ENCODE results near the gene SNUPN.

The SNUPN gene

DNA sequence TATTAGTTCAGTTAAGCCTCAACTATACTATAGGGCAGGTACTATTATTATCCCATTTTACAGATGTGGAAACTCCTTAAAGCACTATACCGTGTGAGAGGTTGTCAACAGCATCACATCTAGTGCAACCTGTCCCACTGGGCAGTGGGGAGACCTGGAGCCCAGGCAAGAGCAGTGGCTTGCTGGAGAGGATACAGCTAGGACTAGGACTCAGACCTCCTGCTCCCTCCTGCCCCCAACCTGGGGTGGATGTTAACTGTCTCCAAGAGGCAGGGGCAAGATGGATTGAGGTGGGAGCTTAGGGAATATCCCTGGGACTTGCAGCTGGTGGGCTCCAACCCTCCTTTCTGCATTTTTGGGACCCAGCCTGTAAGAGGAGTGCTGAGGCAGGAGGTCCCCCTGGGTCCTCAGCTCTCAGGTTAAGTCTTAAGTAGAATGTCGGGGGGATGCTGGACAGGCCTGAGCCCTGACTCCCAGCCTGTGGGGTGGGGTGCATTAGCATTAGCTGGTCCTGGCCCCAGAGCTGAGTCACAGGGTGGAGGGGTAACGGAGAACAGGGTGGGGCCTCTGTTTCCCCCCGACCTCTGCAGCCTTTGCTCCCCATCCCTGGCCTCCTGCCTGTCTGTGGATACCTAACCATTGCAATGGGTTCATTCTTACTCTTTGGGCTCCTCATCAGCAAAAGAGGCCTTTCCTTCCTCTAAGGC, 28.8 kb upstream of the SNUPN start:
- no peak for DNase-seq (ENCODE audit: low read depth)

DNA sequence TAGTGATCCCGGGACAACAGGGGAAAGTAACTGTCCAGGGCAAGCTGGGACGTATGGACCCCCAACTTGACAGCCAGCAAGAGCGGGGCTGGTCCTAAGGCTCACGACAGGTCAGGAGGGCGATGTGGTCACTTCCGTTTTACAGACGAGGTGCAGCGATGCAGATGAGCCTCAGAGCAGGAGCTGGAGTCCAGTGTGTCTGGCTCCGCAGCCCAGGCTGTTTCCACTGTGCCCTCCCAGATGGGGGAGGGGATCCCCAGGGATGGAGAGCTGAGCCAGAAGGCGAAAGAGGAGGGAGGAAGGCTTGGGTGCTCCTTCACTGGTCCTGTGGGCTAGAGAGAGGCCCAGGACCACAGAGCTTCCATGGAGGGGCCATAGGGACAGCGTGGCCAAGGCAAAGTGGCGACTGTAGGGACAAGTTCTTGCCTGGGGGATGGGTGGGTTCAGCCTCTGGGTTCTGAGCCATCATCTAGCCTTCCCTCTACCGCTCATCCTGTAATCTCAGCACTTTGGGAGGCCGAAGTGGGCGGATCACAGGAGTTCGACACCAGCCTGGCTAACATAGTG, 27.9 kb upstream of the SNUPN start:
- no peak for DNase-seq (ENCODE audit: low read depth)

DNA sequence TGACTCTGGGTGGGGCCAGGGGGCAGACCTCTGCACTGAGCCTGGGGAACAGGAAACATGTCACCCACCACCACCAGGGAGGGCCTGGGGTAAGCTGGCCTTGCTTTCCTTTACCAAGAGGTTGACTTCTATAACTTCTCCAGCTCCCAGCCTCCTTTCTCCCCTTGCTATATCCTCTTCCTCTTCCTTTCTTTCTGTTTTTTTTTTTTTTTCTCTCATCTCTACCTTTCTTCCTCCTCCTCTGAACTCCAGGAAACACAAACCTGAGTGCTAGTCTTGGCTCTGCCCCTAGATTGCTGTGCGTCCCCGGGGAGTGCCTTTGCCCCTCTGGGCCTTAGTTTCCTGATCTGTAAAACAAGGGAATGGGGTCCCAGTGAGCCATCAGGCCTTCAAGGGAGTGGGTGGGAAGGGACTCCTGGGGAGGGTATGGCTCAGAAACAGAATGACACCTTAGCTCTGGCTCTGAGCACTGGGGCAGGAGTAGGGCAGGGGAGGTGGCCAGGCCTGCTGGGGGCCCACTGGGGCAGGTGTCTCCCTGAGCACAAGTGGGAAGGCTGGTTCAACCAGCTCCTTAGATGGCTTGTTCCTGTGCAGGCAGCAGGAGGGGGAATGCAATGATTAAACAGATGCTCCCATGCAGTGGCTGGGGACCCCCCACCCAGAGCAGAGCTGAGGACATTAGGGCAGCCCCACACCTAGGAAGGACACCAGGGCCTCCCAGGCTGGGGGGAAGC, 26.5 kb upstream of the SNUPN start:
- DNase-seq (ENCODE audit: low read depth), result no peak

DNA sequence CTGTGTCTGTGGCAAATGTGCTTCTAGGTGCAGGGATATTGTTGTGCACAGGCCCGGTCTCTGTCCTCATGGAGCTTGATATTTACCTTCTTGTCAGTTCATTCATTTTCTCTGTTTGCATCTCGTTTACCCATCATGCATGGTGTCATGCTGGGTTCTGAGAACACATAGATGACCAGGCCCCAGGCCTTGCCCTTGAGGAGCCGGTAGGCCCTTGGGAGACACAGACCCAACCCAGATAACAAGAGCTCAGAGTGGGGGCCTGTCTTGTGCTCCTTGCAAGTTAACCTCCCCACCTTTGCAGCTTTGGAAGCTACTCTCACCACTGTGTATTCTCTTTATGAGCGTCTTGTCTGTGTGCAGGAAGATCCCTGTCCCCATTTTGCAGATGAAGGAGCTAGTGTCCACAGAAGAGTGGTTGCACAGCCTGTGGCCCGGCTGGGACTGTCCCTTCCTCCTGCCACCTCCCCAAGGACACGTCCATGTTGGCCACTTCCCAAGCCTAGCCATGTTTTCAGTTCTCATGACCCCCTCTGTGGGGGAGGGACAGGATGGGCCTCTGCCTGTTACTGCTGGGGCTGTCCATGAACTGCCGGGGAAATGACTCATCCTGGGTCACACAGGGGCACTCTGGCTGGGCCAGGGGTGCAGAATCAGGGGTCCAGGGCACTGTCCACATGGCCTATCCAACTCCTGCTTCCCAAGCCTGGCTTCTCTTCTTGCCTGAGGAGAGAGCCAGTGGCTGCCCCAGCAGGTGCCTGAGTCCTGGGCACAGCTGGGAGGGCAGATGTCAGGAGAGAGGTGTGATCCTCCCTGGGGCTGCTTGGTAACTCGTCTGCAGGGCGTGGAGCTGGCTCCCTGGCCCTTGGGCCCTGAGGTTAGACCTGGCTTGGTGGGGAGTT, 25.6 kb upstream of the SNUPN start:
- peak; percentile 74 for DNase-seq (ENCODE audit: low read depth)

DNA sequence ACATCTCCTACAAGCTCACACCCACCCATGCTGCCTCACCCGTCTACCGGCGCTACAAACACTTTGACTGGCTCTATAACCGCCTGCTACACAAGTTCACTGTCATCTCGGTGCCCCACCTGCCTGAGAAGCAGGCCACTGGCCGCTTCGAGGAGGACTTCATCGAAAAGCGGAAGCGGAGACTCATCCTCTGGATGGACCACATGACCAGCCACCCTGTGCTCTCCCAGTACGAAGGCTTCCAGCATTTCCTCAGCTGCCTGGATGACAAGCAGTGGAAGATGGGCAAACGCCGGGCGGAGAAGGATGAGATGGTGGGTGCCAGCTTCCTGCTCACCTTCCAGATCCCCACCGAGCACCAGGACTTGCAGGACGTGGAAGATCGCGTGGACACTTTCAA, 24.3 kb upstream of the SNUPN start:
- no peak for DNase-seq (ENCODE audit: low read depth)

DNA sequence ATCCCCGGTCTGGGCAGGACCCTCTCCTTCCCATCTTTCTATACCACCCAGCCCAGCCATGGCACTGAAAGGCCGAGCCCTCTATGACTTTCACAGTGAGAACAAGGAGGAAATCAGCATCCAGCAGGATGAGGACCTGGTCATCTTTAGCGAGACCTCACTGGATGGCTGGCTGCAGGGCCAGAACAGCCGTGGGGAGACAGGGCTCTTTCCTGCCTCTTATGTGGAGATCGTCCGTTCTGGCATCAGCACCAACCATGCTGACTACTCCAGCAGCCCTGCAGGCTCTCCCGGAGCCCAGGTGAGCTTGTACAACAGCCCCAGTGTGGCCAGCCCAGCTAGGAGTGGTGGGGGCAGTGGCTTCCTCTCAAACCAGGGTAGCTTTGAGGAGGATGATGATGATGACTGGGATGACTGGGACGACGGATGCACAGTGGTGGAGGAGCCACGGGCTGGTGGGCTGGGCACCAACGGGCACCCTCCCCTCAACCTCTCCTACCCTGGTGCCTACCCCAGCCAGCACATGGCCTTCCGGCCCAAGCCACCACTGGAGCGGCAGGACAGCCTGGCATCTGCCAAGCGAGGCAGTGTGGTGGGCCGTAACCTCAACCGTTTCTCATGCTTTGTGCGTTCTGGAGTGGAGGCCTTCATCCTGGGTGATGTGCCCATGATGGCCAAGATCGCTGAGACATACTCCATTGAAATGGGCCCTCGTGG, 23.7 kb upstream of the SNUPN start:
- no peak for DNase-seq (ENCODE audit: low read depth)

DNA sequence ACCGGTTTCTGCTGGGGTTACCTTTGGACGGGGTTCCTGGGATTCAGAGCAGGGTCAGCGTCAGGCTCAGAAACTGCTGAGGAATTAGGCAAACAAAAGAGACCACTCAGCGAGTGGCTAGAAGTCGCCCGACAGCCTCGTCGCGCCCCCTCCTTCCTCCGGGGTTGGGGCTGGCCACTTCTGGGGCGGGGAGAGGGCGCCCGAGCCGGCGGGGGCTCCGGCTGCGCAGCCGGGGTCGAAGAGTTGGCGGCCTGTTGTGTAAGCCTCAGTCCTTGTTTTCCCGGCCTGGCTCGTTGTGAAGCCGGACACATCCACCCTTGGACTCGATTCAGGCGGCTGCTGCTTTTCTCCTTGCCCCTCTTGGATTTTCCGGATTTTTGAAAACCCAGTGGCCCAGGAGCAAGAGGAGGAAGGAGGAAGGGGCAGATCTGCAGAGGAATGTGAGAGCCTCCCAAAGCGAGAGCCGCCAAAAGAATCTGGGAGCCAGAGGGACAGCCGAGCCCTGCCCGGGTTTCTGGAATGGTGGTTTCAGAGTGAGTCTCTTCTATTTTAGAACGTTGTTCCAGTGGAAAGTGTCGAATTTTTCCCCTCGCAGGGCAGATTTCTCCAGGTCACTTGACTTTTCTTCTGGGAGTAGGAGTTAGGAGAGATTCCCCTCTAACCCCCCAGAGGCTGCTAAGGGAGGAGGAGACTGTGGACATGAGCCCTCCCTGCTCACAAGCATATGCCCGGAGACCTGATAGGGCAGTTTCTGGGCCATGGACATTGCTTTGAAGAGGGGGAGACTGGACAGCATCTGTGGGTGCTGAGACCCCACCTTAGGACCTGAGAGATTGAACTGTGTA, 22.9 kb upstream of the SNUPN start:
- DNase-seq (ENCODE audit: low read depth), result peak; percentile 65

DNA sequence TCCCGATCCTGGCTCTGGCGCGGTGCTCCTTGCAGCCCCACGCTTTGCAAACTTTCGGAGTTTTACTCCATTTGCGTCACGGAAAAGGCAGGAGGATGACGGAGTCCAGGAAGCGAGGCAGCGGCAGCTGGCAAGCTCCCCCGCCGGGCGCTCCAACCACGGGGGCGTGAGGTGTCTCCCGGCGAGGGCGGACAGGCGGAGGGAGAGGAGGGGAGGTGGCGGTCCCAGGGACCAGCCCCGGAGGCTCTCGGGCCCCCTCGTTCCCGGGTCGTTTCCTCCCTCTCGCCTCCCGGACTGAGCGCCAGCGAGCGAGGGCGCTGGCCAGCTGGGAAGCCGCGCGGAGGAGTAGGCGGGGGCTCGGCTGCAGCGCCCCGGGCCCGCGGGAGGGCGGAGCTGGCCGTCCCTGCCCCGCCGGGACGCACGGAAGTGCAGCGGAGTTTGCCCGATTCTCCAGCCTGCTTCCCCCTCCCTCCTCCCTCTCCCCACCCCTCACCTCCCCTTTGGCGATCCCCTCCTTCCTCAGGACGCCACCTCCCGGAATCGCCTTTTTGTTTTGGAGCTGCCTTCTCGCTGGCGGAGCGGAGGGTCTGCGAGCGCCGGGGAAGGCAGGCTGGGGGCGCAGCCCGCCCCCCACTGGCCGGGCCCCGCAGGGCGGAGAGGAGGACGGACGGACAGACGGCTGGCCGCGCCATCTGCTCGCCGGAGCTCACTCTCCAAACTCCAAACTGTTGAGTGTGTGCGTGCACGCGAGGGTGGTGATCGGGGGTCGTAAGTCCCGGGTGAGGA, 22.0 kb upstream of the SNUPN start, which contains the start of gene SNX33:
Gene SNX33, plus strand, starts transcription at position 543 of the 786 bp plus-strand sequence. CDS start 1,191 bp downstream, outside the sequence.
- peak; percentile 90 for DNase-seq (ENCODE audit: low read depth)

DNA sequence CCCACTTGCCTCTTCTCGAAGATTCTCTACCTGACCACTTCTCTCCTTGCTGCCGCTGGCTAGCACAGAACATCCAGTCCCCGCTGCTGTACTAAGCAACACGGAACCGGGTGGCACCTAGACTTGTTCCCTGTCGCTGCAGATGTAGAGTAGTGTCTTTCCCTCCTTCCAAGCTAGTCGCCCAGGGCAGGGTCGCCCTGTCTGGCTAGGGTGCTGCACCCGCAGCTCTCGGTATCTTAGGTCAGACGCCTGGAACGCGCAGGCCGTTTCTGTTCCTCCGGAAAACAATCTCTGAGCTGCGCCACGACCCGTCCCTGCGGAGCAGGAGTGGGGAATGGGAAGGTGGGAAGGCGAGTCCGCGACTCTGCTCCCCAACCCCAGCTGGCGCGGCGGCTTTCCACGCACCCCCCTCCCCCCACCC, 21.4 kb upstream of the SNUPN start:
- DNase-seq (ENCODE audit: low read depth), result no peak

DNA sequence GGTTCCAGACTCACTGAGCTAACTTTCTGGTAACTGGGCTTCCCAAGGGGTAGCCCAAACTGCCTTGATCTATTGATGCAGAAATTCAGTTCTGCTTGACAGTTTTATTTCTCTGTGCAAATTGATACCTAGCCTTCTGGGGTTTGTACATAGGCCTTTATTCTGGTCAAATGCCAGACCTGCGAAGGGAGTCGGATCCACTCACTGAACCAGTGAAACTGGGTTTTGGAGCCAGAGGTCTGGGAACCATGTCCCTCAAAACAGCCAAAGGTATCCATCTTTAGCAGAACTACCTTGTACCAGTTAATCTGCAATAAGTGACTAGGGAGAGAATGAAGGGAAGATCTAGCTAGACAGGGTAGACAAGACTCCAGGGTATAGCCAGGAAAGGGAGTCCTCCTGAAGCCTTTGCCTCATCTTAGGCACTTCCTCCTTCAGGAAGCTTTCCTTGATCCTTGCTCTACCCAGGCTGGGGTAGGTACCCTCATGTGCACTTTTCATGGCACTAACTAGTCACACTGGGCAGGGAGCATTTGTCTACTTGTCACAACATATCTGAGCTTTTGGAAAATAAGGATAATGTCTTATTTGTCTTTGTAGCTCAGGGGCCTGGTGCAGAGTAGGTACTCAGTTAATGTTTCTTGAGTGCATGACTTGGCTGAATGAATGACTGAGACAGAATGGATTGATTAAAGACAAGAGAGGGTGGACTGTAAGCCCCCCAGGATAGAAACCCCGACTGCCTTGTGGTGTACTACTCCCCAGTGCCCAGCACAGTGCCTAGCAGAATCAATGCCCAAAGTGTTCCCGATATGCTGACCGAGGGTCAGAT, 20.8 kb upstream of the SNUPN start:
- DNase-seq (ENCODE audit: low read depth), result no peak

DNA sequence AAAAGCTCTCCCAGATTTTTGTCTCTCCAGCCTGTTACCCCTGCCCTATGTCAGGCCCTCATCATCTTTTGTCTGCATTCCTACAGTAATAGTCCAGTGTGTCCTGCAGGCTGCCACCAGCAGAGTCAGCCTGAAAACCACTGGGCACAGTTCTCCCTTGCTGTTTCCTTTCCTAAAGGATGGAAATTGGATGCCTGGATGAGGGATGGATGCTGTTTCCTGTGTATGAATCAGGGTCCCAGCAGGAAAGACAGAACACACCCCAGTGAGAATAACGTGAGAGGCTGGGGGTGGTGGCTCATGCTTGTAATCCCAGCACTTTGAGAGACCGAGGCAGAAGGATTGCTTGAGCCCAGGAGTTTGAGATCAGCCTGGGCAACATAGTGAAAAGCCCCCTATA, 18.9 kb upstream of the SNUPN start:
- DNase-seq (ENCODE audit: low read depth), result peak; percentile 62

DNA sequence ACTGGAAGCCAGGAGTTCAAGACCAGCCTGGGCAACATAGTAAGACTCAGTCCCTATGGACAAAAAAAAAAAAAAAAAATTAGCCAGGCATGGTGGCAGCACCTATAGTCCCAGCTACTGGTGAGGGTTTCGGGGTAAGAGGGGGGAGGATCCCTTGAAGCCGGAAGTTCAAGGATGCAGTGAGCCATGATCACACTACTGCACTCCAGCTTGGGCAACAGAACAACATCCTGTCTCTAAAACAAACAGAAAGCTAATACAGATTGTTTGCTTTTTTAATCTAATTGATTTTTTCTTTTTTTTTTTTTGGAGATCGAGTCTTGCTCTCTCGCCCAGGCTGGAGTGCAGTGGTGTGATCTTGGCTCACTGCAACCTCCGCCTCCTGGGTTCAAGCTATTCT, 16.1 kb upstream of the SNUPN start:
- DNase-seq (ENCODE audit: low read depth), result no peak

DNA sequence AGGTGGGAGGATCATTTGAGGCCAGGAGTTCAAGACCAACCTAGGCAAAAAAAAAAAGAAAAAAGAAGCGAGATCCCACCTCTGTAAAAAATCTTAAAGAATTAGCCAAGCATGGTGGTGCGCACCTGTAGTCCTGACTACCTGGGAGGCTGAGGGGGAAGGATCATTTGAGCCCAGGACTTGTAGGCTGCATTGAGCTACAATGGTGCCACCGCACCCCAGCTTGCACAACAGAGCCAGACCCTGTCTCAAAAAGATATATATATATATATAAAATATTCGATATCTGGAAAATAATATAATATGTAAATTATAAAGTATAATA, 15.6 kb upstream of the SNUPN start:
- no peak for DNase-seq (ENCODE audit: low read depth)

DNA sequence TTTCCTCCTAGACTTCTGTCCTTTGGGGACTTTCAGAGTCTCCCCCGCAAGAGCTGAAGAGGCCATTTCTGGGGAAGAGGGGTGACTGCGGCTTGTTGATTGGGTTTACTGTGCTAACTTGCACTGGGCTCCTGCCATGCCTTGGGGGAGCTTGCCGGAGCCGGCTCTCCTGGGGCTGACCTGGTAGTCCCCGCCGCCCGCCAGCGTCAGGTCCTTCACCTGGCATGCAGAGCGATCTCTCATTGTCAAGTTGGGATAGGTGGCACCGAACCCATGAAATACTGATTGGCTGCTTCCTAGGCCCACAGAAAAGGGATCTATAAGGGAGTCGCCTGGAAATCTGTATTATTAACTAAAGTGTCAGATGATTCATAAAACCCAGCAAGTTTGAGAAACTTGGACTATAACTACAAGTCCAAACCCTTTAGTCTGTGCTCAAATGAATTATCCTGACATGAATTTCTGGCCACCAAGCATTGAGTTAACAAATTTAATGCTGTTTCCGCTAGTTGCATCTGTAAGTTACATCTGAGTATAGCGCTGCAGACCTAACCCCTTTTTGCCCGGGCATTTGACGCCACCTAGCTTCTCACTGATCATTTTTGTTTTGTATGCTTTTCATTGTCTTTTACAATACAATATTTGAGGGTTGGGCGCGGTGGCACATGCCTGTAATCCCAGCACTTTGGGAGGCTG, 15.1 kb upstream of the SNUPN start:
- peak; percentile 47 for DNase-seq (ENCODE audit: low read depth)

DNA sequence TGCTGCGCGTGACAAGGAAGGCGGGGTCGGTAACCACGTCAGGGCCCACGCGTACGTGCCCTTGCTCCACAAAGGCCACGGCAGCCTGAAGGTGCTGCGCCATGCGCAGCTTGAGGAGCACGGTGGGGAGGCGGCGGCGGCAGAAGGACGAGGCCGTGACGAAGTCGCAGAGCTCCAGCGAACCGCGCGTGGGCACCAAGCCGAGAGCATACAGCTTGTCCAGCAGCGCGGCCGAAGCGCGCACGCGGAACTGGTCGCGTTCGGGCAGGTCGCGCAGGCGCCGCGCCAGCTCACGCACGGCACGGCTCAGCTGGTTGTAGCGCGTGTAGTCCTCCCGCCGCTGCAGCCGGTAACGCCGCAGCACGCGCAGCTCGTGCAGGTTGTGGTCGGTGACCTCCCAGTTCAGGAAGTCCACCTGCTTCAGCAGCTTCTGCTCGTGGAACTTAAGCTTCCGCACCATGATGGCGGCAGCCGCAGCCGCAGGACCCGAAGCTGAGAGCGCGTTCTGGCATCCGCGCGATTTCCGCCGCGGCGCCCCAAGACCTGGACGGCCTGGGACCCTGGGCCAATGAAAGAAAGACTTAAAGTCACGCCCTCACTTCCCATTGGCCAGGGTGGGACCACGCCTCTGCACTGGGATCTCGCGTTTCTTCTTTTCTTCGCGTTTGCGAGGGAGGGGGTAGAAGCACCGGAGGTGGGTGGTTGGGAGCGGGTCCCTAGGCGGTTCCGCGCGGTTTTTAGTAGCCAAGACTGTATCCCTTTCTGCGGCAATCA, 14.4 kb upstream of the SNUPN start, which contains the start of gene IMP3:
Gene IMP3, minus strand, starts transcription at position 516 of the 774 bp plus-strand sequence. Its CDS starts 56 bp downstream, at position 460.
- DNase-seq (ENCODE audit: low read depth), result peak; percentile 97

DNA sequence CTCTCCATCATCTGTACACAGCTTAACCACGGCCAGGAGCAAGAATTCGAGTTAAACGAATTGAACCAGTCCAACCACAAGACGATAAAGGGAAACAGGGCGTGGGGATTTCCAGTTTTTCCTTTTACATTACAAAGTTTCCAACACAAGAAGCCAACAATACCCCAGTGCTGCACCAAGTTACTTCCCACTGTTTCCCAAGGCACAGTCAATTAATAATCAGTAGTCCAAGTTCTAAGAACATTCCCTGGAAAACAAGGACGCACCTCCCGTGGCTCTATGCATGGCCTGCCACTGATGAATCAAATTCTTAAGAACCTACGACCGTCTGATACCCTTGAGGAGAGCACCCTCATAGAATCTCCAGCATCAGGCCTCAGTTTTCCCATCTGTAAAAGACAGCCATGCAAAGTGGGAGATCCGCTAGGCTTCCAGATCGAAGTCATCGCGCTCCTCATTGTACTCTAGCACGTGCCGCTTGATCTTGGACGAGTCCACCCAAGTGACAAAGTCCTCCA, 13.7 kb upstream of the SNUPN start:
- no peak for DNase-seq (ENCODE audit: low read depth)

Measured in EH (cell line).